MM.1S (cell line): ENCODE measurements around the gene DLG5.

Experiments
- DNase-seq: peaks from one replicate; pipeline ENCODE4 v3.0.0-alpha.2; 2015
- H2AFZ ChIP-seq: fragments of 300-600 bp; sonication (generic); 2 replicates; pipeline ENCODE4 v1.6.0; 2016; ENCODE audit warnings: antibody characterized with exemption, low read length
- H3F3A ChIP-seq: fragments of 300-600 bp; sonication (generic); 2 replicates; pipeline ENCODE4 v1.6.1; 2016; ENCODE audit warnings: mild to moderate bottlenecking, antibody characterized with exemption, low read length, moderate library complexity, mixed read lengths; ENCODE audit not compliant: insufficient read depth
- H3K27ac ChIP-seq: fragments of 300-600 bp; sonication (generic); 2 replicates; pipeline ENCODE4 v1.5.1; 2016; ENCODE audit warnings: mild to moderate bottlenecking, low read length
- H3K27me3 ChIP-seq: fragments of 300-600 bp; sonication (generic); replicated peaks from 2 replicates; pipeline ENCODE4 v1.6.0; 2016; ENCODE audit warnings: low read length; ENCODE audit not compliant: insufficient read depth
- H3K36me3 ChIP-seq: fragments of 300-600 bp; sonication (generic); replicated peaks from 2 replicates; pipeline ENCODE4 v1.6.1; 2016; ENCODE audit warnings: mild to moderate bottlenecking, low read length, mixed read lengths; ENCODE audit not compliant: insufficient read depth
- H3K4me1 ChIP-seq: fragments of 300-600 bp; sonication (generic); 2 replicates; pipeline ENCODE4 v1.6.1; 2016; ENCODE audit warnings: low read length, mixed read lengths
- H3K4me2 ChIP-seq: fragments of 300-600 bp; sonication (generic); 2 replicates; pipeline ENCODE4 v1.6.0; 2016; ENCODE audit warnings: low read depth, low read length
- H3K4me3 ChIP-seq: fragments of 300-600 bp; sonication (generic); 2 replicates; pipeline ENCODE4 v1.5.1; 2016; ENCODE audit warnings: low read length, mixed read lengths
- H3K79me2 ChIP-seq: fragments of 300-600 bp; sonication (generic); 2 replicates; pipeline ENCODE4 v1.6.1; 2016; ENCODE audit warnings: mixed run types, low read length, mixed read lengths
- H3K9ac ChIP-seq: fragments of 300-600 bp; sonication (generic); 2 replicates; pipeline ENCODE4 v1.6.1; 2016; ENCODE audit warnings: low read length, mixed read lengths
- H3K9me2 ChIP-seq: fragments of 300-600 bp; sonication (generic); replicated peaks from 2 replicates; pipeline ENCODE4 v1.6.1; 2016; ENCODE audit warnings: mild to moderate bottlenecking, low read length, mixed read lengths; ENCODE audit not compliant: insufficient read depth
- H3K9me3 ChIP-seq: fragments of 300-600 bp; sonication (generic); replicated peaks from 2 replicates; pipeline ENCODE4 v1.6.1; 2016; ENCODE audit warnings: mild to moderate bottlenecking, low read length, mixed read lengths; ENCODE audit not compliant: insufficient read depth
- H4K20me1 ChIP-seq: fragments of 300-600 bp; sonication (generic); 2 replicates; pipeline ENCODE4 v1.6.1; 2016; ENCODE audit warnings: mild to moderate bottlenecking, low read length, moderate library complexity, mixed read lengths; ENCODE audit not compliant: insufficient read depth
- CTCF ChIP-seq: fragments of 300-600 bp; sonication (generic); IDR thresholded peaks from 2 replicates; pipeline ENCODE4 v1.5.1; 2016; ENCODE audit warnings: antibody characterized with exemption, low read length, mixed read lengths
- EZH2 ChIP-seq: fragments of 300-600 bp; sonication (generic); optimal IDR thresholded peaks from 2 replicates; pipeline ENCODE3; 2017; ENCODE audit warnings: low read depth, mild to moderate bottlenecking, antibody characterized with exemption, low read length, mixed read lengths
- EZH2phosphoT487 ChIP-seq: fragments of 300-600 bp; sonication (generic); IDR thresholded peaks from 2 replicates; pipeline ENCODE4 v1.6.1; 2018; ENCODE audit warnings: antibody characterized with exemption, low read length

DLG5 gene

GRCh38 chr10:77906951-77907421, 19.6 kb downstream of the DLG5 start:
- TF ChIP-seq EZH2, result no peak
- no peak overlapping the region for H3K4me2 ChIP-seq

DNA sequence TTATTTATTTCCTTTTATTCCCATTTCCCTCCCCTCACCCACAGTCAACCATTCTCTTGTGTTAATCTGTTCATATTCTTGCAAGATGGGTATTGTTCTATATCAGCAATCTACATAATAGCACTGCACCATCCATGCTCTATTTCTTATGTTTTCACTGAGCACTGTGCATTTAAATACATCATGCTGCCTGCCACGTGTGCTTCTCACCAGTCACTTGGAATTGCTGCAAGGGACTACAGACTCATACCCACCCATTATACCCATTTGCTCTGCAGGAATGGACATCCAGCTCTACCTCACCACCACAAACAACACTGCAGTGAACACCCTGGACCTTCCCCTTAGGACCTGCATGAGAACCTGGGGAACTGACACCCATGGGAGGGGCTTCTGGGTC, 20.8 kb downstream of the DLG5 start:
- no peak overlapping the region for H3K27ac ChIP-seq

More at GRCh38 chr10:77906951-77907421, 19.6 kb downstream of the DLG5 start:
- H3K4me1 ChIP-seq, result peaks cover 6% of the 10 kb centered on the region
- H3K9me3 ChIP-seq, result no peaks in the 10 kb centered on the region
- no peaks in the 10 kb centered on the region for H4K20me1 ChIP-seq
- no peak for DNase-seq
- H3K4me3 ChIP-seq, result no peak overlapping the region
- H3F3A ChIP-seq, result 0 out of 2 replicates have a peak, but pooled peaks cover 2% of the 10 kb centered on the region
- peaks cover 54% of the 10 kb centered on the region for H3K79me2 ChIP-seq
- no peaks in the 10 kb centered on the region for H3K9me2 ChIP-seq
- no peaks in the 10 kb centered on the region for H3K27me3 ChIP-seq
- H3K36me3 ChIP-seq, result no peaks in the 10 kb centered on the region
- H3K9ac ChIP-seq, result no peak overlapping the region
- no peak overlapping the region for H3K27ac ChIP-seq
- no peak overlapping the region for H2AFZ ChIP-seq

DNA sequence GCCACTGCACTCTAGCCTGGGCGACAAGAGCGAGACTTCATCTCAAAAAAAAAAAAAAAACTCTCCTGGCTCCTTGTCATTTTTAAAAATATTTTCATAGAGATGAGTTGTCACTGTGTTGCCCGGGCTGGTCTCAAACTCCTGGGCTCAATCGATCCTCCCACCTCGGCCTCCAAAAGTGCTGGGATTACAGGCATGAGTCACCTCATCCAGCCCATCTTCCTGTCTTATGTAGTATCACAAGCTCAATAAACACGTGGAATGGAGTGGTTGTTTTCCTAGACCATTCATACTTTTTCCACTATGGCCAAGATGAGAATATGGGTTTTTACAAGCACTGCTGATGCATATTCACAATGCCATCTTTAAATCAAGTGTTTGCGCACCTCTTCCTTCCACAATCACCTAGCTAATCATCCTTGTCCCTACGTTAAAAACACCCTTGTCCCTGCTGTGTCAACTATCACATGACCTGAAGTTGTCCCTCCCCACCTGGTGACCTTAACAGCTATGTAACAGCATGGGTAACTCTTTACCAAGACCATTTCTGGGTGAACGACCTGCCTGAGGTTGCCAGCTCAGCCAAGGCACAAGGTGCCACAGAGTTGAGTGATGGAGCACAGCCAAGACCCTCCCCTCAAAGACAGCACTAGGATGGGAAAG, 21.3 kb downstream of the DLG5 start:
- H3K4me3 ChIP-seq, result no peak overlapping the region
- no peak overlapping the region for H3K4me2 ChIP-seq
- no peaks in the 10 kb centered on the region for H3K9me3 ChIP-seq
- no peaks in the 10 kb centered on the region for H3K27me3 ChIP-seq
- no peak overlapping the region for H2AFZ ChIP-seq
- H3K4me1 ChIP-seq, result no peaks in the 10 kb centered on the region
- TF ChIP-seq EZH2phosphoT487 (no peak), CTCF (no peak), EZH2 (no peak)
- no peak overlapping the region for H3K9ac ChIP-seq
- H3K36me3 ChIP-seq, result no peaks in the 10 kb centered on the region
- H3F3A ChIP-seq, result no peaks in the 10 kb centered on the region
- no peaks in the 10 kb centered on the region for H4K20me1 ChIP-seq
- H3K79me2 ChIP-seq, result peaks cover 48% of the 10 kb centered on the region
- no peak overlapping the region for H3K27ac ChIP-seq
- H3K9me2 ChIP-seq, result no peaks in the 10 kb centered on the region
- DNase-seq, result no peak

More for the DNA sequence above, 20.8 kb downstream of the DLG5 start:
- Histone ChIP-seq H3K36me3 (no peaks in the 10 kb centered on the region), H3K4me3 (no peak overlapping the region), H4K20me1 (no peaks in the 10 kb centered on the region), H3K4me2 (no peak overlapping the region), H3K79me2 (peaks cover 53% of the 10 kb centered on the region), H2AFZ (no peak overlapping the region), H3K9me2 (no peaks in the 10 kb centered on the region), H3F3A (no peaks in the 10 kb centered on the region), H3K27me3 (no peaks in the 10 kb centered on the region), H3K9me3 (no peaks in the 10 kb centered on the region), H3K4me1 (no peaks in the 10 kb centered on the region), H3K9ac (no peak overlapping the region)
- no peak for DNase-seq
- TF ChIP-seq EZH2 (no peak), CTCF (no peak), EZH2phosphoT487 (no peak)

DNA sequence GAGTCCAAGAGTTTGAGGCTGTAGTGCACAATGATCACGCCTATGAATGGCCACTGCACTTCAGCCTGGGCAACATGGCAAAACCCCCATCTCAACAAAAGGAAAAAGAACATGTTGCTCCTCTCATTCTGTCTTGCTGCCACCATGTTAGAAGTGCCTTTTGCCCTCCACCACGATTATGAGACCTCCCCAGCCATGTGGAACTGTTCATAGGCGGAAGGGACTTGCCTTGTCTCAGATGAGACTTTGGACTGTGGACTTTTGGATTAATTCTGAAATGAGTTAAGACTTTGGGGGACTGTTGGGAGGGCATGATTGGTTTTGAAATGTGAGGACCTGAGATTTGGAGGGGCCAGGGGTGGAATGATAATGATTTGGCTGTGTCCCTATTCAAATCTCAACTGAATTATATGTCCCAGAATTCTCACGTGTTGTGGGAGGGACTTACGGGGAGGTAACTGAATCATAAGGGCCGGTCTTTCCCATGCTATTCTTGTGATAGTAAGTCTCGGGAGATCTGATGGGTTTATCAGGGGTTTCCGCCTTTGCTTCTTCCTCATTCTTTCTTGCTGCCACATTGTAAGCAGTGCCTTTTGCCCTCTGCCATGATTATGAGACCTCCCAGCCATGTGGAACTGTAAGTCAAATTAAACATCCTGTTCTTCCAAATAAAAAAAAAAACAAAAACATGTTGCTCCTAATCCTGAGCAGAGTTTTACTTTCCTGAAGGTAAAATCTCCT, 22.3 kb downstream of the DLG5 start:
- Histone ChIP-seq H3K9me2 (no peaks in the 10 kb centered on the region), H3K27me3 (no peaks in the 10 kb centered on the region), H3K27ac (no peak overlapping the region), H3K9me3 (no peaks in the 10 kb centered on the region), H3K79me2 (peaks cover 47% of the 10 kb centered on the region), H3K4me1 (no peaks in the 10 kb centered on the region), H3K36me3 (no peaks in the 10 kb centered on the region), H3K4me2 (no peak overlapping the region), H3K9ac (no peak overlapping the region), H3F3A (no peaks in the 10 kb centered on the region), H3K4me3 (no peak overlapping the region), H4K20me1 (no peaks in the 10 kb centered on the region), H2AFZ (no peak overlapping the region)
- TF ChIP-seq EZH2 (no peak), CTCF (no peak), EZH2phosphoT487 (no peak)
- no peak for DNase-seq
